Measurements from ENCODE around the gene CNIH3.

CNIH3 gene

DNA sequence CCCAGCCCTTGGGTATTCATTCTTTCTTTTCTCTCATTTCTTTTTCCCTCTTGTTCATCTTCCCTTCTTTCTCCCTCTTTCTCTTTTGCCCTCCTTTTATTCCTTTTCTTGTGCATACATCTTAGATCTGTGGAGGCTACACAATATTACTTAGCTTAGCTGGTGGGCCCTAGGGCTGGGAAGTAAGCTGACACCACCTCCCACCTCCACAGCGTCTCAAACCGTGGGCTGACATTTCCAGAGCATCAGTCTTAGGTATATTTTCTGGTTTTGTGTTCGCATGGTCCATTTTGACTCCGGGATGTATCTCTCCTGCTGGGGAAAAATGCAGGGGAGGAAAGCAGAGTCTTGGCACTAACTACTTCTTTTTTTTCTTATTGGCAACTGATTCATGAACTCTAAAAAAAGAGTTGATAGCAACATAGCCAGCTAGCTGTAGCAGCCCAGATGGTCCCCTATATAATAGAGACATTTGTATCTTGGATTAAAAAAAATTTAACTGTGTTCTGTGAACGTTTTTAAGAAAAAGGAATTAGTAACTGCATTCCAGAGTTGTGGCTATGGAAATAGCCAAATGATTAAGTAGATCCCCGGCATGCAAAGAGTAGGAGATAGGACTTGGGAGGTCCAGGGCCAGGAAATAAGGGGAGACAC is 15.5 kb downstream of the CNIH3 start:
- Histone ChIP-seq H3K27me3 (no peaks in the 10 kb centered on the region), H3K27ac (no peak overlapping the region), H3K4me3 (no peak overlapping the region), H3K4me1 (no peaks in the 10 kb centered on the region), H3K9me3 (no peaks in the 10 kb centered on the region), H3K36me3 (no peaks in the 10 kb centered on the region)
- TF ChIP-seq, protein P1, sequence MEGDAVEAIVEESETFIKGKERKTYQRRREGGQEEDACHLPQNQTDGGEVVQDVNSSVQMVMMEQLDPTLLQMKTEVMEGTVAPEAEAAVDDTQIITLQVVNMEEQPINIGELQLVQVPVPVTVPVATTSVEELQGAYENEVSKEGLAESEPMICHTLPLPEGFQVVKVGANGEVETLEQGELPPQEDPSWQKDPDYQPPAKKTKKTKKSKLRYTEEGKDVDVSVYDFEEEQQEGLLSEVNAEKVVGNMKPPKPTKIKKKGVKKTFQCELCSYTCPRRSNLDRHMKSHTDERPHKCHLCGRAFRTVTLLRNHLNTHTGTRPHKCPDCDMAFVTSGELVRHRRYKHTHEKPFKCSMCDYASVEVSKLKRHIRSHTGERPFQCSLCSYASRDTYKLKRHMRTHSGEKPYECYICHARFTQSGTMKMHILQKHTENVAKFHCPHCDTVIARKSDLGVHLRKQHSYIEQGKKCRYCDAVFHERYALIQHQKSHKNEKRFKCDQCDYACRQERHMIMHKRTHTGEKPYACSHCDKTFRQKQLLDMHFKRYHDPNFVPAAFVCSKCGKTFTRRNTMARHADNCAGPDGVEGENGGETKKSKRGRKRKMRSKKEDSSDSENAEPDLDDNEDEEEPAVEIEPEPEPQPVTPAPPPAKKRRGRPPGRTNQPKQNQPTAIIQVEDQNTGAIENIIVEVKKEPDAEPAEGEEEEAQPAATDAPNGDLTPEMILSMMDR (IDR thresholded peaks at IDR 0.05) = no peak
- no peak for DNase-seq
- intact Hi-C loops (cut with DNase I; ENCODE audit: low total_unique reads) = no loop called here

DNA sequence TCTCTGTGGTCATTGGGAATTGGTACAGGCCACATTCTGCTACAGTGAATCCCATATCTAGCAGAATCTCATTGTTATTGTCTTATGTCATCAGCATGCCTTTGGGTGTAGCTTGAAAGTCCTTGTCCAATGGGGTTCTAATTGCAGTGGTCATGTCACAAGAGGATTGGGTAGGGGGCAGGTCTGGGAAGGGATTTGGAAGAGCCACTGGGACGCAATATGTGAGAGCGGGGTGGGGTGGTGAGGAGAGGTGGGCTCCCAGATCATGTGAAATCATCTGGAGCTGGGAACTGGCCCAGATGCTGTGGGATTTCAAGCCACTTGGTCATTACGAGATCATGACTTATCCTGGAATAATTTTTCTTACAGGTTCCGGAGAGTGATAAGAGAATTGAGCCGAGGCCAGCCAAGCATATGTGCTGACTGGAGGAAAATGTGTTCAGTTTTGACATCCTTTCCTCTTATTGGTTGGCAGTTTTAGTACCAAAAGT is 16.3 kb downstream of the CNIH3 start:
- intact Hi-C loops (cut with DNase I; ENCODE audit: low total_unique reads) = no loop called here
- DNase-seq = no peak
- Histone ChIP-seq H3K36me3 (no peaks in the 10 kb centered on the region), H3K4me1 (no peaks in the 10 kb centered on the region), H3K27ac (no peak overlapping the region), H3K9me3 (no peaks in the 10 kb centered on the region), H3K27me3 (no peaks in the 10 kb centered on the region), H3K4me3 (no peak overlapping the region)
- TF ChIP-seq, protein P1 (IDR thresholded peaks at IDR 0.05) = no peak

DNA sequence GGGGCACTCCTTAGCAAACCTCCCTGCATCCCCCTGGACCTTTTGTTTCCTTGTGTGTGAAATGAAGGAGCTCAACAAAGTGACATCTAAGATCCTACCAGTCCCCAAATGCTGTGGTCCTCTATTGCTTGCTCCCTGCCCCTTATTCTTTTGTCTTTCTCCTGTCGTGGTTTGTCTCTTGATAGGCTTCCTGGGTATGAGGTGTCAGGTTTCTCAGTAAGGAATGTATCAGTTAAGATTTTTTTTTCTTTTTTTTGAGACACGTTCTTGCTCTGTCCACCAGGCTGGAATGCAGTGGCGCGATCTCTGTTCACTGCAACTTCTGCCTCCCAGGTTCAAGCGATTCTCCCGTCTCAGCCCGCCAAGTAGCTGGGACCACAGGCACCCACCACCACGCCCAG is 16.8 kb downstream of the CNIH3 start:
- intact Hi-C loops (cut with DNase I; ENCODE audit: low total_unique reads) = no loop called here
- TF ChIP-seq, protein P1 (IDR thresholded peaks at IDR 0.05) = no peak
- H3K36me3 ChIP-seq = no peaks in the 10 kb centered on the region
- no peak overlapping the region for H3K4me3 ChIP-seq
- no peak overlapping the region for H3K27ac ChIP-seq
- H3K4me1 ChIP-seq = no peaks in the 10 kb centered on the region
- no peaks in the 10 kb centered on the region for H3K27me3 ChIP-seq
- no peak for DNase-seq
- no peaks in the 10 kb centered on the region for H3K9me3 ChIP-seq

DNA sequence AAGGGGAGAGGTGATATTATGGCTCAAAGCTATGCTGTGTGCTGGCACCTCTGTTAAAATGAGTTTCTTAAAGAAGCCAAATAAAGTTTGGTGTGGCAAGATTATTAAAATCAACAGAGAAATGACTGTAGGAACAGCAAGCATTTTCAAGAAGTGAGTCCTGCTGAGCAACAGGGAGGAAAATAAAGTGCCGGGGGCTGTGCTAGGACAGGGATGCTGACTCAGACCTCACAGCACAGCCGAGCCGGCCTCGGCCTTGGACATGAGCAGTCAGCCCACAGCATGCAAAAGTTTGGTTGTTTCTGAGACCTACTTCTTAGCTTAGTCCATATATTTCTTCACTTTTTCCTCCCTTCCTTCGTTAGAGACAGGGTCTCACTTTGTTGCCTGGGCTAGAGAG is 19.2 kb downstream of the CNIH3 start:
- intact Hi-C loops (cut with DNase I; ENCODE audit: low total_unique reads) = no loop called here
- Histone ChIP-seq H3K27ac (no peak overlapping the region), H3K4me3 (no peak overlapping the region), H3K4me1 (no peaks in the 10 kb centered on the region), H3K9me3 (no peaks in the 10 kb centered on the region), H3K27me3 (no peaks in the 10 kb centered on the region), H3K36me3 (no peaks in the 10 kb centered on the region)
- no peak for DNase-seq
- TF ChIP-seq, protein P1 (IDR thresholded peaks at IDR 0.05) = no peak

DNA sequence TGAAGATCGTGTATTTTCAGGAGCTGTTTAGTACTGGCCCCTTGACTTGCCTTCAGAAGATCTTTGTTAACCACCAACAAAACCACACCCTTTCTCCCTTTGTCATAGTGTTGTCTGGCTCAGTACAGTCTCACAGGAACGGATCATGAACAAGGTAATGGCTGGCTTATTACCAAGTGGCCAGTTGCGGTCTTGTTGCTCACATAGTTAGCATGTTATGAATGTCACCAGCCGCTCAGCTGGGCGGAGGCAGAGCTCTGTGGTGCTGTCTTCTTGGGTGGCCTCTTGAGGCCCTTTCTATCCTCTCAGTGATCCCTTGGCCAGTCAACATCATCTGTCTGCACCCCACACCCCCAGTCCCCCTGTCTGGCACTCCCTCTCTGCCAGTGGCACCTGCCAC is 21.4 kb downstream of the CNIH3 start:
- TF ChIP-seq, protein P1 (IDR thresholded peaks at IDR 0.05) = no peak
- Histone ChIP-seq H3K27ac (no peak overlapping the region), H3K36me3 (no peaks in the 10 kb centered on the region), H3K9me3 (no peaks in the 10 kb centered on the region), H3K4me1 (no peaks in the 10 kb centered on the region), H3K27me3 (no peaks in the 10 kb centered on the region), H3K4me3 (no peak overlapping the region)
- intact Hi-C loops (cut with DNase I; ENCODE audit: low total_unique reads) = no loop called here
- DNase-seq = no peak

DNA sequence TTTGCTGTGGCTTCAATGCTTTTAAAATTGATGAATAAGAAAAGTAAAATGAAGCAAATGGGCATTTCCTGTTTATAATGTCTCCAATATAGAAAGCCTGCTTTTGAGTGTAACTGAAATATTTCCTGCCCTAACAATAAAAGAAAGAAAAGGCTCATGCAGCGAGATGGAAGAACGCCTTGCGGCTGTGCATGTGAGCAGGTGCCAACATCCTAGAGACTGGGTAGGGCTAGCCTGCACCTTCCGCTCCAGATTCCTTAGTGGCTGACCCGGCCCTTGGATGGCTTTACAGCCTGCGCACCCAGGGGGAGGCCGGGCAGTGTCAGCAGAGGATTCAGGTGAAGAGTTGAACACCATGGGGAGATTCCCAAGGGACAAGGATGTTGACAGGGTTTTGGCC is 21.8 kb downstream of the CNIH3 start:
- intact Hi-C loops (cut with DNase I; ENCODE audit: low total_unique reads) = no loop called here
- no peaks in the 10 kb centered on the region for H3K9me3 ChIP-seq
- H3K4me1 ChIP-seq = no peaks in the 10 kb centered on the region
- no peak overlapping the region for H3K4me3 ChIP-seq
- H3K27me3 ChIP-seq = no peaks in the 10 kb centered on the region
- no peaks in the 10 kb centered on the region for H3K36me3 ChIP-seq
- no peak for DNase-seq
- TF ChIP-seq, protein P1 (IDR thresholded peaks at IDR 0.05) = no peak
- no peak overlapping the region for H3K27ac ChIP-seq
